Smooth muscle cell of the brain vasculature (primary cell): Measurements from ENCODE around the gene NEK8.
"Not testable (repeated sequence)": the region's sequence is repeated elsewhere in the genome, so short reads cannot be mapped to it uniquely, and the experiment has no call there.

Experiments used
- DNase-seq: peaks from one replicate; pipeline ENCODE4 v3.0.0-alpha.2; 2012; ENCODE audit warnings: low read depth, low spot score

NEK8 gene

DNA sequence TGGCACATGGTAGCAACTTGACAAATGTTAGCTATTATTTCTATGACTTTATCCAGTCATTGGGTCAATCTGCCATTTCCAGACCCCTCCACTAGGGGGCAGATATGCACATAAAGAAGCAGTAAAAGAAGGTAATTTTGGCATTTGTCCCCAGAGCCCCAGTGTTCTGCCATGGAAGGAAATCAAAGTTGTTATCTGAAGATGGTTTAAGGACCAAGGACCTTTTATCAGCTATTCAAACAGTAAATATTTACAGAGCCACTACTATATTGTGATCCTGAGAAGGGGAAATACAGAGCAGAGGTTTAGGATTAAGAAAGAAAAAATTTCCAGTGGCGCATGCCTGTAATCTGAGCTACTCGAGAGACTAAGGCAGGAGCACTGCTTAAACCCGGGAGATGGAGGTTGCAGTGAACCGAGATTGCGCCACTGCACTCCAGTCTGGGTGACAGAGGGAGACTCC lies 35.2 kb downstream of the NEK8 start:
- DNase-seq = no peak

- no peak for DNase-seq
Measured at GRCh38 chr17:28765038-28765437, 36.5 kb downstream of the NEK8 start.

DNA sequence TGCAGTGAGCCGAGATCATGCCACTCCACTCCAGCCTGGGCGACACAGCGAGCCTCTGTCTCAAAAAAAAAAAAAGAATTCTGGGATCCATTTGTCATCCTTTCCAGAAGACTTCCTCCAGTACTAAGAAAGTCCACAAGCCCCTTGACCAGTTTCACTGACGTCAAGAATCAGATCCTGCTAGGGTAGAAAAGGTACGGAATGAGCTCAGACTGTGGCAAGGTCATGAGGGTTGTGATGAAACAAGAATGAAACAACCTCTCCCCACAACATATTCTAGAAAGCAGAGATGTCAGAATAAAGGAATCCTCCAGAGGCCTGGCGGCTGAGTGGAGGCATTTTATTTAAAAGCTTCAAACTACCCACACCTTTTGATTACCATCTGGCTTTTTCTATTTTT lies 45.1 kb downstream of the NEK8 start:
- DNase-seq = no peak

- no peak for DNase-seq
Measured at GRCh38 chr17:28774206-28774605, 45.6 kb downstream of the NEK8 start.

- DNase-seq = no peak
Measured at GRCh38 chr17:28777178-28777577, 48.6 kb downstream of the NEK8 start.

GRCh38 chr17:28779601-28780000 lies 51.0 kb downstream of the NEK8 start:
- DNase-seq = not testable (repeated sequence)

DNA sequence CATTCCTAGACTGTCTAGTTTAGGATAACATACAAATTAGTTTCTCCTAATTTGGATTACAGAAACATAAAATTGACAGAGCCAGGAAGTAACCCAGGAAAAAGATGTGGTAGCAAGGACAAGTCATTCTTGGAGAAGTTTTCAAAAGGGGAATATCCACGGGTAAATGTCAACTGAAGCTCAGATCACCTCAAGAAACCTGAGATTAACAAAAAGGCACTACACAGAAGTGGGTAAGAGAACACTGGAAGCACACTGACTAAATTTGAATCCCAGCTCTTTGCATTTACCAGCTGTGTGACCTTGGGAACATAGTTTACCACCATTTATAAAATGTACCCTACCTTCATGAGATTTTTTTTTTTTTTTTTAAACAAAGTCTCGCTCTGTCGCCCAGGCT lies 54.6 kb downstream of the NEK8 start:
- no peak for DNase-seq

GRCh38 chr17:28788100-28788499 lies 59.5 kb downstream of the NEK8 start:
- no peak for DNase-seq
